GM13976 (cell line): ENCODE results near the gene ANXA10.
"Not testable (repeated sequence)": the region's sequence is repeated elsewhere in the genome, so short reads cannot be mapped to it uniquely, and the experiment has no call there.

ENCODE experiments used
- DNase-seq: peaks from one replicate; pipeline ENCODE4 v3.0.0; 2012; ENCODE audit warnings: low spot score
- CTCF ChIP-seq: IDR thresholded peaks from 2 replicates; pipeline ENCODE4 v1.5.1; 2012; ENCODE audit warnings: borderline replicate concordance, mild to moderate bottlenecking; ENCODE audit not compliant: insufficient read depth; ENCODE audit errors: extremely low read depth, missing control alignments, control extremely low read depth
- in situ Hi-C: fragments of 300-500 bp; cut with MboI; formaldehyde crosslinking; loops from one replicate; pipeline ENCODE4 v1.12.0; 2022; ENCODE audit warnings: low sequenced_read_pairs, mixed read lengths, inconsistent platforms; ENCODE audit not compliant: unreplicated experiment

ANXA10 gene

GRCh38 chr4:168208957-168209614 is 116.7 kb downstream of the ANXA10 start:
- in situ Hi-C loops, result no loop called here
- no peak for DNase-seq
- no peak for TF ChIP-seq CTCF

- no peak for DNase-seq
- TF ChIP-seq CTCF, result no peak
- in situ Hi-C loops, result no loop called here
Observed at GRCh38 chr4:168212656-168213055, 120.3 kb downstream of the ANXA10 start.

GRCh38 chr4:168213511-168213910 is 121.2 kb downstream of the ANXA10 start:
- DNase-seq, in situ Hi-C loops: not testable (repeated sequence)

GRCh38 chr4:168218645-168219044 is 126.3 kb downstream of the ANXA10 start:
- no peak for DNase-seq

GRCh38 chr4:168220893-168221292 is 128.6 kb downstream of the ANXA10 start:
- no peak for DNase-seq
- in situ Hi-C loops, result no loop called here
- no peak for TF ChIP-seq CTCF

More at GRCh38 chr4:168218645-168219044, 126.3 kb downstream of the ANXA10 start:
- TF ChIP-seq CTCF, result no peak
- in situ Hi-C loops, result no loop called here

GRCh38 chr4:168221301-168221700 is 129.0 kb downstream of the ANXA10 start:
- TF ChIP-seq CTCF, result no peak
- DNase-seq, result no peak
- in situ Hi-C loops, result no loop called here
